Fibroblast of skin of back (primary cell): ENCODE data around the gene BRI3BP.
"Not testable (repeated sequence)": the region's sequence is repeated elsewhere in the genome, so short reads cannot be mapped to it uniquely, and the experiment has no call there.

Experiments
- DNase-seq: peaks from one replicate; pipeline ENCODE4 v3.0.0-alpha.2; 2013

The BRI3BP gene

GRCh38 chr12:124975276-124975675 is 18.2 kb upstream of the BRI3BP start:
- DNase-seq: no peak

- DNase-seq: no peak
Observed at GRCh38 chr12:124976999-124977398, 16.4 kb upstream of the BRI3BP start.

GRCh38 chr12:124979568-124979967 is 13.9 kb upstream of the BRI3BP start:
- DNase-seq: no peak

DNA sequence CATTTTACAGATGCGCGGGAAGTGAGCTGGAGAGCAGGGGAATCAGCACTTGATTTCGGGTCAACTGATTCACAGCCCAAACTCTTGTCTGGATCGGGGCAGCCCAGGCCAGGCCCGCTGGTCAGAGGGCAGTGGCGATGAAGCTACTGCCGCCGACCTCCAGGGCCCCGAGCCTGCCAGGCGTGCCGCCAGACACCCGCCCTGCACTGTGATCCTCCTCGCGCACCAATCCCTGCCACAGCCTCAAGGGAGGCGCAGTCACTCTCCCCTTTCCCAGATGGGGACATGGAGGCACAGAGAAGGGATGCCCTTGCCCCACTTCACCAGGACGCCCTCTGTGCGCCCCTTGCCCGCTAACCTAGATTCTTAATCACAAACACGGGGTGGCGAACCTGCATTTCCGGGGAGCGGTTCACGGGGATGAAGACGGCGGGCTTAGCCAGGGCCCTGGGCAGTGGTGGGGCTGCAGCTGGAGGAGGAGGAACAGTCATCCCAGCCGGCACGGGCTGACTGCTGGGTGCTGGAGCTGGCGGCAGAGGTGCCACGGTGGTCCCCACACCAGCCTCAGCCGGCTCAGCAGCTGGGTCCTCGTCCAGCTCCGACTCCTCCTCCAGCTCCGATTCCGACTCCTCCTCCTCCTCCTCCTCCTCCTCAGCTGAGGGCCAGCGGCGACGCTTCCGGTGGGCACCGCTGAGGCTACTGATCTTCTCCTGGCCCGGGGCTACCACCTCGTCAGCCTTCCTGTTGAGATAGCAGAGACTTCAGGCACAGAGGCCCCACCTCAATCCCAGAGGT is 13.2 kb upstream of the BRI3BP start:
- no peak for DNase-seq

DNA sequence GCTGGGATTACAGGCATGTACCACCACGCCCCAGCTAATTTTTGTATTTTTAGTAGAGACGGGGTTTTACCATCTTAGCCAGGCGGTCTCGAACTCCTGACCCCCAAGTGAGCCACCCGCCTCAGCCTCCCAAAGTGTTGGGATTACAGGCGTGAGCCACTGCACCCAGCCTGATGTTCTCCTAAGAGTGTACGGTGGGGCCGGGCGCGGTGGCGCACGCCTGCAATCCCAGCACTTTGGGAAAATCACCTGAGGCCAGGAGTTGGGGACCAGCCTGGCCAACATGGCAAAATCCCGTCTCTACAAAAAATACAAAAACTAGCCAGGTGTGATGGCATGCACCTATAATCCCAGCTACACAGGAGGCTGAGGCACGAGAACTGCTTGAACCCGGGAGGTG is 6.6 kb upstream of the BRI3BP start:
- DNase-seq: not testable (repeated sequence)

- peak; percentile 36 for DNase-seq
Observed at GRCh38 chr12:124992874-124993625, 395 bp upstream of the BRI3BP start.

GRCh38 chr12:124994437-124994975 is 1.1 kb downstream of the BRI3BP start:
- DNase-seq: no peak

GRCh38 chr12:124995200-124995961 is 1.9 kb downstream of the BRI3BP start:
- no peak for DNase-seq

DNA sequence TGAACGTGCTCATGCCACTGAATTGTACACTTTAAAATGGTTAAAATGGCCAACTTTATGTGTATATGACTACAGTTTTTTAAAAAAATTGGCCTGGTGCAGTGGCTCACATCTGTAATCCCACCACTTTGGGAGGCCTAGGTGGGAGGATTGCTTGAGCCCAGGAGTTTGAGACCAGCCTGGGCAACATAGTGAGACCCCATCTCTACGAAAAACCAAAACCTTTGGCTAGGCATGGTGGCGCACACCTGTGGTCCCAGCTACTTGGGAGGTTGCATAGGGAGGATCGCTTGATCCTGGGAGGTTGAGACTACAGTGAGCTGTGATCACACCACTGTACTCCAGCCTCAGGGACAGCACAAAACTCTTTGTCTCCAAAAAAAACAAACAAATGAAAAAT is 5.3 kb downstream of the BRI3BP start:
- no peak for DNase-seq

DNA sequence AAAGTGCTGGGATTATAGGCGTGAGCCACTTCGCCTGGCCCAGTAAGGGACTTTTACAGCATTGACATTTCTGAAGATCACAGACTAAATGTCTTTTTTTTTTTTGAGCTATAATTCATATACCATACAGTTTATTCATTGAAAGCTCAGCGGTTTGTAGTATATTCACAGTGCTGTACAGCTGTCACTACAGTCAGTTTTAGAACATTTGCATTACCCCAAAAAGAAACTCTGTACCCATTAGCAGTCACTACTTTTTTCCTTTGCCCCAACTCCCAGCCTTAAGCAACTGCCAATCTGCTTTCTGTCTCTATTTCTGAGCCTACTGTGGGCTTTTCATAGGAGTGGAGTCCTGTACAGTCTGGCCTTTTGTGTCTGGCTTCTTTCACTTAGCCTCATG is 8.2 kb downstream of the BRI3BP start:
- no peak for DNase-seq

- DNase-seq: no peak
Observed at GRCh38 chr12:125003021-125003420, 9.6 kb downstream of the BRI3BP start.

DNA sequence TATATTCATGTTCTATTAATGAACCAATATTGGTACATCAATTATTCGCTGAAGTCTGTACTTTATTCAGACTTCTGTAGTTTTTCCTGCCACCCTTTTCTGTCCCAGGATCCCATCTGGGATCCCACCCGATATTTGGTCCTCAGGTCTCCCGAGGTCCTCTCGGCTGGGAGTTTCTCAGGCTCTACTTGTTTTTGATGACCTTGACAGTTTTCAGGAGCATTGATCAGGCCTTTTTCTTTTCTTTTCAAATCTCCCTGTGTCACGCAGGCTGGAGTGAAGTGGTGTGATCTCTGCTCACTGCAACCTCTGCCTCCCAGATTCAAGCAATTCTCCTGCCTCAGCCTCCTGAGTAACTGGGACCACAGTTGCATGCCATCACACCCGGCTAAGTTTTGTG is 11.2 kb downstream of the BRI3BP start:
- no peak for DNase-seq

GRCh38 chr12:125005652-125006051 is 12.2 kb downstream of the BRI3BP start:
- DNase-seq: no peak

DNA sequence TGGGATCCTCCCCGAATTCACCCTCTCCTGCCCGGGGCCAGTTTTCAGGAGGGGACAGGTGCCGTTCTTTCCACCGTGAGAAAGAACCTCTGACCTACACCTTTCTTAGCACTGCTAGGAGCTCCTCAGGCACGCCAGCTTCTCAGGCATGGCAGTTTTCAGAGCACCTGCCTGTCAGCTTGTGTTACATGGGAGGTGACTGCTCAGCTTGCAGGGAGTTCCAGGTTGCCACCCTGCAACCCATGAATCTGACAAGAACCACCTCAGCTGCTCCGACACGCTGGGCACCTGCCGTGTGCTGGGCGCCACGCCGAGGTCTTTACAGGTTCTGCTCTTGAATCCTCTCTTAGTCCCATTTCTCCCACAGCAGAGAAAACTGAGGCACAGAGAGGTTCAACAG is 12.9 kb downstream of the BRI3BP start:
- no peak for DNase-seq

DNA sequence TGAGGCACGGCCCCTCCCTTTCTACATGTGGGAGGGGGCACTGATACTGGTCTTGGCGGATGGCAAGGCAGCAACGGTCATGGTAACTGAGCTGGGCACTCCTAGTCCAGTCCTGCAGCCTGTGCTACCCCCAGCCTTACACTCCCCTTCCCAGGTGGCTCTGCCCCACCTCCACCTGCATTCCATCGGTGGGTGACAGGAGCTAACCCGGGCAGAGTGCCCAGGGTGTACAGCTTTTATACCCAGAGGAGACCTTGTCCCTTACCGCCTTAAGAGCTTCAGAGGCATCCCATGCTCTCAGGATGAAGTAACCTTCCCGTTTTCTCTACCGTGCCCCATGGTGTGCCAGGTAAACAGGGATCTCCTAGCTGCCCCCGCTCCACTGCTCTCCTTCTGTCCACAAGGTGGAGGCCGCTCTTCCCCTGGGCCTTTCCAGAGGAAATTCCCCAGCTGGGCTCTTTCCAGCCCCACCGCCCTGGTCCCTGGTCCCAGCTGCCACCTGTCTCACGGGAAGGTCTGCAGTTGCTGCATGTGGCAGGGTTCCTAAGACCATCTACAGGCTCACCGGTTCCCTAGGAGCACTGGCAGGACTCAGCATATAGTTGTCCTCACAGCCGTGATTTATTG is 20.5 kb downstream of the BRI3BP start:
- DNase-seq: no peak

DNA sequence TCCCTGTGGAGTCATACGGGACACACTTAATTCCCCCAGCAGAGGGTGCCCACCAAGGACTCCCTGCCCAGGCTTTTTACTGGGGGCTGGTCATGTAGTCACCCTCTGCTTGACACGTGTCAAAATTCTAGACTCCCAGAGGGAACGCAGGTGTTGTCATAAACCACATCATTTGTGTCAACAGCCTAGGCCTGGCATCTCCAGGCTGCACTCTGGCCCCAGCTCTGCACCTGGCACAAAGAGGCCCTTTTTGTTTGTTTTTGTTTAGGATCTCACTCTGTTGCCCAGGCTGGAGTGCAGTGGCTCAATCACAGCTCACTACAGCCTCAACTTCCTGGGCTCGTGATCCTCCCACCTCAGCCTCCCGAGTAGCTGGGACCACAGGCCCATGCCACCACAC is 21.1 kb downstream of the BRI3BP start:
- no peak for DNase-seq

DNA sequence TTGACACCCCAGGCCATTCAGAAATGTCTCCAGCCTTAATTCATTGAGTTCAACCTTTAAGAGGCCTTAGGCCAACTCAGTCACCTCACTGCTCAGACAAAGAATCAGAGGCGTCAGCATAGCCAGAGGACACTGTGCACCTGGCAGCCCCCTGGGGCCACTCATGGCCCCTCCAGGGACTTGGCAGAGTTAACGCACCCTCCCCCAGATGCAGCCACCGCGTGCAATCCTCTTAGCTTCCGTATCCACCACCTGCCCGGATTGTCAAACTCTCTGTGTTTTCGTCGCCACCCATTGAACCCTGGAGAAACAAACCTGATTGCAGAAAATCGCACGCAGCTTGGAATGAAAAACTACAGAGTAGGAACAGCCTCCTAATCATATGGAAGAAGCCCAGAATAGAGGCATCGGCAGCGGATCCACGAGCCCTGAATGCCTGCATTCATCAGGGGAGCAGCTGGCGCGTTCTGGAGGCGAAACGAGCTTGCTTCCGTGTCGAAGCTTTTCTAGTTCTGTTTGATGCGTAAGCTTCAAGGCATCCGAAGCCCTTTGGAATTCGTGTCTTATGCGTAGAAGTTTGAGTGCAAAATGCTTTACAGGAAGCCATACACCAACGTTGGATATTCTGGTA is 22.4 kb downstream of the BRI3BP start:
- DNase-seq: no peak

DNA sequence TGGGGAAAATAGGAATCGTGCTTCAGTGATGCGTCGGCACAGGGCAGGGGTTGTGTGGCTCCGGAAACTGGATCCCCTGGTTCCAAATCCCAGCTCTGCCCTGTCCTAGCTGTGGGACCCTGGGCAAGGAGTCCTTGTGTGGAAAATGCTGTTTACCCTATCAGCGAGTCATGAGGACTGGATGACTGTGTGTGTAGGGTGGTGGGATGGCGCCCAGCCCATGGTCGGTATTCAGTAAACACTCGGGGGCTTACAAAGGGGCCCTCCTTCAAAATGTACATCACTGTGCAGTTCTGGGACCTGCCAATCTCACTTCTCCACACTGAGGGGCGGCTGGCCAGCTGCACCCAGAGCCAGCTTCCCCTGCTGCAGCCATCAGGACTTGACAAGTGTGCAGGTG is 24.4 kb downstream of the BRI3BP start:
- no peak for DNase-seq

DNA sequence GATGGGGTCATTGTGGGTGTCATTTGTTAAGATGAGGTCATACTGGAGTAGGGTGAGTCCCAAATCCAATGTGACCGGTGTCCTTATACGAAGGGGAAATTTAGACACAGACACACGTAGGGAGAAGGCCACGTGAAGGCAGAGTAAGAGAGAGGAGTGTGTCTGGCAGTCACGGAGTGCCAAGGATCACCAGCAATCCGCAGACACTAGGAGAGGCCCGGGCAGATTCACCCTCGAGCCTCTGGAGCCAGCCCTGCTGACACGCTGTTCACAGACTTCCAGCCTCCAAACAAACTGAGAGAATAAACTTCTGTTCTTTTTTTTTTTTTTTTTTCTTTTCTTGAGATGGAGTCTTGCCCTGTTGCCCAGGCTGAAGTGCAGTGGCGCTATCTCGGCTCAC is 24.9 kb downstream of the BRI3BP start:
- DNase-seq: no peak

DNA sequence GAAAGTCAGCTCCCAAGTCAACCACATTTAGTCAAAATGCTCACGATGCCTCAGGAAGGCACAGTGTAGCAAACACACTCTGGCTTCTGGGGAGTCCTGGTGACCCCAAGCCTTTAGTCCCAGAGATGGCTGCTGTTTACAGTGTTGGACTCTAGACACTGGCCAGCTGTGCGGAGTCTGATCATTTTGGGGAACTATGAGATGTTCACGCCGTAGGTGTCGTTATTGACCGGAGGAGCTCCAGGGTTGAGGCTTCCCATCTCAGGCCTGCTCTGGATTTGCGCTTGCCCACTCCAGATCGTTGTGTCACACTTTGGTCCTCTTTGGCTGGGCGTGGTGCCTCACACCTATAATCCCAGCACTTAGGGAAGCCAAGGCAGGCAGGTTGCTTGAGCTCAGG is 27.7 kb downstream of the BRI3BP start:
- no peak for DNase-seq

GRCh38 chr12:125021771-125022170 is 28.3 kb downstream of the BRI3BP start:
- no peak for DNase-seq

GRCh38 chr12:125023065-125023464 is 29.6 kb downstream of the BRI3BP start:
- DNase-seq: no peak
